Trophoblast cell (in vitro differentiated cells and primary cell): ENCODE measurements around the gene FUNDC2.

ENCODE experiments used
- DNase-seq, 2 donors: peaks; one replicate each; pipeline ENCODE4 v3.0.0-alpha.2; 2016
- H2AFZ ChIP-seq: 2 replicates; pipeline ENCODE4 v1.6.1; 2013; ENCODE audit warnings: low read length, moderate library complexity, mild to moderate bottlenecking; ENCODE audit not compliant: insufficient read depth, poor library complexity
- H2AK5ac ChIP-seq: 2 replicates; pipeline ENCODE4 v1.6.1; 2013; ENCODE audit warnings: mild to moderate bottlenecking, low read length
- H2BK120ac ChIP-seq: 2 replicates; pipeline ENCODE4 v1.6.1; 2013; ENCODE audit warnings: low read length, mild to moderate bottlenecking, moderate library complexity; ENCODE audit not compliant: insufficient read depth, poor library complexity
- H2BK12ac ChIP-seq: 2 replicates; pipeline ENCODE4 v1.6.1; 2013; ENCODE audit warnings: mild to moderate bottlenecking, low read length, moderate library complexity
- H2BK5ac ChIP-seq: 2 replicates; pipeline ENCODE4 v1.6.1; 2013; ENCODE audit warnings: low read length, low read depth, moderate library complexity, mild to moderate bottlenecking; ENCODE audit not compliant: poor library complexity
- H3K14ac ChIP-seq: 2 replicates; pipeline ENCODE4 v1.6.1; 2013; ENCODE audit warnings: mild to moderate bottlenecking, low read length
- H3K18ac ChIP-seq: 2 replicates; pipeline ENCODE4 v1.6.1; 2013; ENCODE audit warnings: mild to moderate bottlenecking, low read length
- H3K23ac ChIP-seq: 2 replicates; pipeline ENCODE4 v1.6.1; 2013; ENCODE audit warnings: low read length
- H3K27ac ChIP-seq: 2 replicates; pipeline ENCODE4 v1.5.1; 2013; ENCODE audit warnings: low read depth, mild to moderate bottlenecking, inconsistent platforms, low read length, moderate library complexity
- H3K27me3 ChIP-seq: 2 replicates; pipeline ENCODE4 v1.6.1; 2013; ENCODE audit warnings: inconsistent platforms, mild to moderate bottlenecking, low read length, moderate library complexity; ENCODE audit not compliant: insufficient read depth
- H3K36me3 ChIP-seq, 2 experiments: 1 replicate in 1 of 2; 2 replicates in 1 of 2; pipeline ENCODE4 v1.6.1; 2013; ENCODE audit warnings: low read length in 2 of 2, mild to moderate bottlenecking in 2 of 2, moderate library complexity in 1 of 2; ENCODE audit not compliant: insufficient read depth in 2 of 2, control insufficient read depth in 1 of 2
- H3K4ac ChIP-seq: 2 replicates; pipeline ENCODE4 v1.6.1; 2013; ENCODE audit warnings: low read depth, mild to moderate bottlenecking, low read length, moderate library complexity
- H3K4me1 ChIP-seq, 2 experiments: 1 replicate in 1 of 2; 2 replicates in 1 of 2; pipeline ENCODE4 v1.6.1; 2013; ENCODE audit warnings: low read length in 2 of 2, mild to moderate bottlenecking in 2 of 2, moderate library complexity in 1 of 2; ENCODE audit not compliant: insufficient read depth in 2 of 2, control insufficient read depth in 1 of 2
- H3K4me2 ChIP-seq: 2 replicates; pipeline ENCODE4 v1.6.1; 2013; ENCODE audit warnings: inconsistent platforms, mild to moderate bottlenecking, low read length, moderate library complexity
- H3K4me3 ChIP-seq: 2 replicates; pipeline ENCODE4 v1.5.1; 2013; ENCODE audit warnings: mild to moderate bottlenecking, low read depth, low read length, inconsistent platforms
- H3K79me1 ChIP-seq: one replicate; pipeline ENCODE4 v1.6.1; 2013; ENCODE audit warnings: low read length
- H3K79me2 ChIP-seq: 2 replicates; pipeline ENCODE4 v1.6.1; 2013; ENCODE audit warnings: low read length, mild to moderate bottlenecking; ENCODE audit not compliant: control insufficient read depth, insufficient read depth, poor library complexity
- H3K9ac ChIP-seq: 2 replicates; pipeline ENCODE4 v1.6.1; 2013; ENCODE audit warnings: mild to moderate bottlenecking, low read length
- H3K9me3 ChIP-seq: 2 replicates; pipeline ENCODE4 v1.6.1; 2013; ENCODE audit warnings: low read depth, mild to moderate bottlenecking, control low read depth, inconsistent platforms, low read length; ENCODE audit not compliant: insufficient read depth
- H4K12ac ChIP-seq: 2 replicates; pipeline ENCODE4 v1.6.1; 2013; ENCODE audit warnings: low read depth, mild to moderate bottlenecking, low read length, moderate library complexity
- H4K8ac ChIP-seq: 2 replicates; pipeline ENCODE4 v1.6.1; 2013; ENCODE audit warnings: low read depth, mild to moderate bottlenecking, low read length, moderate library complexity
- H4K91ac ChIP-seq: one replicate; pipeline ENCODE4 v1.6.1; 2013; ENCODE audit warnings: low read depth, mild to moderate bottlenecking, low read length, moderate library complexity

FUNDC2 gene

GRCh38 chrX:155108427-155108826 is 81.8 kb downstream of the FUNDC2 start:
- no peak overlapping the region for H4K8ac ChIP-seq
- H2AFZ ChIP-seq, result no peak overlapping the region
- no peak overlapping the region for H3K4me3 ChIP-seq
- H3K79me2 ChIP-seq, result no peaks in the 10 kb centered on the region
- no peak overlapping the region for H2BK5ac ChIP-seq
- H2BK12ac ChIP-seq, result no peak overlapping the region
- H3K9me3 ChIP-seq, result no peaks in the 10 kb centered on the region
- no peak overlapping the region for H3K4me2 ChIP-seq
- DNase-seq, result no peak
- no peak overlapping the region for H2AK5ac ChIP-seq
- no peak overlapping the region for H3K9ac ChIP-seq
- no peak overlapping the region for H3K18ac ChIP-seq
- H3K36me3 ChIP-seq, result no peaks in the 10 kb centered on the region
- no peak overlapping the region for H3K4ac ChIP-seq
- H3K79me1 ChIP-seq, result no peaks in the 10 kb centered on the region
- no peaks in the 10 kb centered on the region for H3K27me3 ChIP-seq
- H3K4me1 ChIP-seq, result no peaks in the 10 kb centered on the region
- H3K23ac ChIP-seq, result no peak overlapping the region
- H3K27ac ChIP-seq, result no peak overlapping the region
- no peak overlapping the region for H4K12ac ChIP-seq
- H2BK120ac ChIP-seq, result no peak overlapping the region
- no peak overlapping the region for H4K91ac ChIP-seq
- no peak overlapping the region for H3K14ac ChIP-seq
